ENCODE results near the gene VASP. TPM values are rescaled to one million over a fixed set of nuclear protein-coding genes. Genes with fewer than 3 reads are reported as not detected.

The VASP gene
- total RNA-seq, 4 donors from 2014 or later: 52.7 to 68.9 (median 56.5) TPM

GRCh38 chr19:45574526-45574925, 67.2 kb downstream of the VASP start:
- no peak for DNase-seq (ENCODE audit: low spot score in 2 of 2)
- TF ChIP-seq, protein P1, sequence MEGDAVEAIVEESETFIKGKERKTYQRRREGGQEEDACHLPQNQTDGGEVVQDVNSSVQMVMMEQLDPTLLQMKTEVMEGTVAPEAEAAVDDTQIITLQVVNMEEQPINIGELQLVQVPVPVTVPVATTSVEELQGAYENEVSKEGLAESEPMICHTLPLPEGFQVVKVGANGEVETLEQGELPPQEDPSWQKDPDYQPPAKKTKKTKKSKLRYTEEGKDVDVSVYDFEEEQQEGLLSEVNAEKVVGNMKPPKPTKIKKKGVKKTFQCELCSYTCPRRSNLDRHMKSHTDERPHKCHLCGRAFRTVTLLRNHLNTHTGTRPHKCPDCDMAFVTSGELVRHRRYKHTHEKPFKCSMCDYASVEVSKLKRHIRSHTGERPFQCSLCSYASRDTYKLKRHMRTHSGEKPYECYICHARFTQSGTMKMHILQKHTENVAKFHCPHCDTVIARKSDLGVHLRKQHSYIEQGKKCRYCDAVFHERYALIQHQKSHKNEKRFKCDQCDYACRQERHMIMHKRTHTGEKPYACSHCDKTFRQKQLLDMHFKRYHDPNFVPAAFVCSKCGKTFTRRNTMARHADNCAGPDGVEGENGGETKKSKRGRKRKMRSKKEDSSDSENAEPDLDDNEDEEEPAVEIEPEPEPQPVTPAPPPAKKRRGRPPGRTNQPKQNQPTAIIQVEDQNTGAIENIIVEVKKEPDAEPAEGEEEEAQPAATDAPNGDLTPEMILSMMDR (IDR thresholded peaks at IDR 0.05): no peak
- TF ChIP-seq POLR2A (IDR thresholded peaks at IDR 0.05): no peak
- WGBS, 2 donors: 58 to 59% methylated on average over 4 of the region's 4 CpGs
- intact Hi-C loops (cut with DNase I; ENCODE audit: low total_unique reads): no loop called here
- no peak overlapping the region for H3K4me3 ChIP-seq (ENCODE audit: low read depth, poor library complexity, severe bottlenecking)

GRCh38 chr19:45575216-45575615, 67.9 kb downstream of the VASP start:
- no peak for DNase-seq (ENCODE audit: low spot score in 2 of 2)
- intact Hi-C loops (cut with DNase I; ENCODE audit: low total_unique reads): no loop called here
- TF ChIP-seq, protein P1 (IDR thresholded peaks at IDR 0.05): no peak
- TF ChIP-seq POLR2A (IDR thresholded peaks at IDR 0.05): no peak
- no peak overlapping the region for H3K4me3 ChIP-seq (ENCODE audit: low read depth, poor library complexity, severe bottlenecking)
- 88 to 93% methylated on average over 5 of the region's 5 CpGs for WGBS, 2 donors

Other genes with a start within 250 kb of the VASP start
- 1 to 10 TPM in 2 of 4 donors, under 1 TPM in 1, not detected in 1; 0.13 to 2.9 (median 1.3) TPM for gene CKM, start 184.6 kb upstream of the VASP start, total RNA-seq
- gene KLC3, start 166.7 kb upstream of the VASP start, total RNA-seq: 100 to 1,000 TPM; 159 to 217 (median 169) TPM
- 10 to 100 TPM in 1 of 4 donors, 1 to 10 TPM in 3; 8.5 to 22.4 (median 9.8) TPM for gene ERCC2, start 136.9 kb upstream of the VASP start, total RNA-seq
- gene PPP1R13L, start 102.4 kb upstream of the VASP start, total RNA-seq: 100 to 1,000 TPM; 257 to 851 (median 501) TPM
- gene POLR1G, start 100.8 kb upstream of the VASP start, total RNA-seq: 1 to 10 TPM; 4.0 to 8.1 (median 5.6) TPM
- gene ERCC1, start 83.6 kb upstream of the VASP start, total RNA-seq: 100 to 1,000 TPM in 1 of 4 donors, 10 to 100 TPM in 3; 57.7 to 111 (median 76.5) TPM
- gene FOSB, start 39.5 kb upstream of the VASP start, total RNA-seq: 10 to 100 TPM in 2 of 4 donors, 1 to 10 TPM in 2; 5.9 to 18.2 (median 11.2) TPM
- gene RTN2, start 10.4 kb upstream of the VASP start, total RNA-seq: 10 to 100 TPM in 1 of 4 donors, 1 to 10 TPM in 3; 6.4 to 11.6 (median 9.0) TPM
- gene PPM1N, start 9.0 kb upstream of the VASP start, total RNA-seq: 1 to 10 TPM; 2.9 to 4.7 (median 3.6) TPM
- gene OPA3, start 77.3 kb downstream of the VASP start, total RNA-seq: 10 to 100 TPM in 3 of 4 donors, 1 to 10 TPM in 1; 4.4 to 15.7 (median 12.7) TPM
- gene GPR4, start 94.7 kb downstream of the VASP start, total RNA-seq: 1 to 10 TPM in 1 of 4 donors, under 1 TPM in 3; 0.34 to 1.0 (median 0.70) TPM
- 100 to 1,000 TPM in 1 of 4 donors, 10 to 100 TPM in 3; 85.6 to 101 (median 89.4) TPM for gene EML2, start 131.9 kb downstream of the VASP start, total RNA-seq
- gene GIPR, start 160.7 kb downstream of the VASP start, total RNA-seq: 1 to 10 TPM; 1.4 to 3.9 (median 2.0) TPM
- 100 to 1,000 TPM; 144 to 223 (median 161) TPM for gene SNRPD2, start 184.5 kb downstream of the VASP start, total RNA-seq
- 1 to 10 TPM; 3.4 to 8.7 (median 6.8) TPM for gene QPCTL, start 185.2 kb downstream of the VASP start, total RNA-seq
- gene FBXO46, start 223.4 kb downstream of the VASP start, total RNA-seq: 10 to 100 TPM; 22.0 to 26.7 (median 25.4) TPM
- gene MEIOSIN, start 226.0 kb downstream of the VASP start, total RNA-seq: not detected

Data from lower leg skin (tissue), 4 donors.